ENCODE measurements around the gene RBM39. TPM values are rescaled to one million over a fixed set of nuclear protein-coding genes. Genes with fewer than 3 reads are reported as not detected.
A peak's percentile ranks its signal among the peaks of the same experiment; 100 is the strongest.

The RBM39 gene
- total and polyA plus RNA-seq, 9 of the 15 experiments (the other 6 are each of a cell fraction or from before 2014, with no cell fraction given): 143 to 319 (median 228) TPM

DNA sequence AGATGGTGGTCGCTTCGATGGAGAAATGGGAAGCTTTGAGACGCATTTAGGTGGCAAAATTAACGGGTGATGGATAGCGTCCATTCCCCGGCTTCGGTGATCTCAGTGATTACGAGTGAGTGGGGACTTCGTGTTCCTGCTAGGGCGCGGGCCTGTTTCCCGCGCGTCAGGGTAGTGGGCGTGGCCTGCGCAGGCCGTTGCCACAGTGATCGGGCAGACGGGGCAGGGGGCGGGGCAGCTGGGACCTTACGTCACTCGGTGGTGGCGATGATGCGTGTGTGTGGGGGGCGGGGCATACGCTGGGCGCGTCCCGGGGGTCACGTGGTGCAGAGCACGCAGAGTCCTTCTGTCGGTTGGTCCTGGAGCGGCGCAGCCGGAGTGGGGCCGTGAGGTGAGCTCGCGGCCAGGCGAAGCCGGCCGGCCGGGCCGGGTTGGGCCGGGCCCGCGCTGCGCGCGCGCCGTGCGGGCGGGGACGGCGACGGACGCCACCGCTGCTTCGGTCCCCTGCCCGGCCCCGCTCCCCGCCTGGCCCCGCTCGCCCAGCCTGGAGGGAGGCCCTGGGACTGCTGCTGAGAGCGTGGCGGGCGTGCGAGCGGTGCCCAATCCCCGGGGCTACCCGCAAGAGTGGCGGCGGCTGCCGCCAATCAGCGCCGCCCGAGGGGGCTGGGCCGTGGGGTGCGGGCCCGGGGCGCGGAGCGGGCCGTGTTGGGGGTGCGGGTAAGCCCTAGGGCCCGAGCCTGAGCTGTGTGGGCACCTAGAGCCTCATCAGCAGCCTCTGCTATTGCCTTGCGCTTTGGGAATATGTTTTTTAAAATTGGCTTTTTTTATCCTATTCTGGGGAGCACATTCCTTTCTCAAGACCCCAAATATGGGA is 29.9 kb upstream of the RBM39 start, which contains the start of gene PHF20 (continued):
- TF ChIP-seq, protein P1, sequence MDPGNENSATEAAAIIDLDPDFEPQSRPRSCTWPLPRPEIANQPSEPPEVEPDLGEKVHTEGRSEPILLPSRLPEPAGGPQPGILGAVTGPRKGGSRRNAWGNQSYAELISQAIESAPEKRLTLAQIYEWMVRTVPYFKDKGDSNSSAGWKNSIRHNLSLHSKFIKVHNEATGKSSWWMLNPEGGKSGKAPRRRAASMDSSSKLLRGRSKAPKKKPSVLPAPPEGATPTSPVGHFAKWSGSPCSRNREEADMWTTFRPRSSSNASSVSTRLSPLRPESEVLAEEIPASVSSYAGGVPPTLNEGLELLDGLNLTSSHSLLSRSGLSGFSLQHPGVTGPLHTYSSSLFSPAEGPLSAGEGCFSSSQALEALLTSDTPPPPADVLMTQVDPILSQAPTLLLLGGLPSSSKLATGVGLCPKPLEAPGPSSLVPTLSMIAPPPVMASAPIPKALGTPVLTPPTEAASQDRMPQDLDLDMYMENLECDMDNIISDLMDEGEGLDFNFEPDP (CRISPR knock-in tag; IDR thresholded peaks at IDR 0.05): no peak
- TF ChIP-seq, protein P2, sequence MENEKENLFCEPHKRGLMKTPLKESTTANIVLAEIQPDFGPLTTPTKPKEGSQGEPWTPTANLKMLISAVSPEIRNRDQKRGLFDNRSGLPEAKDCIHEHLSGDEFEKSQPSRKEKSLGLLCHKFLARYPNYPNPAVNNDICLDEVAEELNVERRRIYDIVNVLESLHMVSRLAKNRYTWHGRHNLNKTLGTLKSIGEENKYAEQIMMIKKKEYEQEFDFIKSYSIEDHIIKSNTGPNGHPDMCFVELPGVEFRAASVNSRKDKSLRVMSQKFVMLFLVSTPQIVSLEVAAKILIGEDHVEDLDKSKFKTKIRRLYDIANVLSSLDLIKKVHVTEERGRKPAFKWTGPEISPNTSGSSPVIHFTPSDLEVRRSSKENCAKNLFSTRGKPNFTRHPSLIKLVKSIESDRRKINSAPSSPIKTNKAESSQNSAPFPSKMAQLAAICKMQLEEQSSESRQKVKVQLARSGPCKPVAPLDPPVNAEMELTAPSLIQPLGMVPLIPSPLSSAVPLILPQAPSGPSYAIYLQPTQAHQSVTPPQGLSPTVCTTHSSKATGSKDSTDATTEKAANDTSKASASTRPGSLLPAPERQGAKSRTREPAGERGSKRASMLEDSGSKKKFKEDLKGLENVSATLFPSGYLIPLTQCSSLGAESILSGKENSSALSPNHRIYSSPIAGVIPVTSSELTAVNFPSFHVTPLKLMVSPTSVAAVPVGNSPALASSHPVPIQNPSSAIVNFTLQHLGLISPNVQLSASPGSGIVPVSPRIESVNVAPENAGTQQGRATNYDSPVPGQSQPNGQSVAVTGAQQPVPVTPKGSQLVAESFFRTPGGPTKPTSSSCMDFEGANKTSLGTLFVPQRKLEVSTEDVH (IDR thresholded peaks at IDR 0.05; ENCODE audit: low read depth, partially characterized antibody): peak; percentile 94
- TF ChIP-seq ARID4B (CRISPR knock-in tag; IDR thresholded peaks at IDR 0.05) (0 out of 2 replicates have a peak, but pooled peaks have one; percentile 29), CBFA2T3 (IDR thresholded peaks at IDR 0.05) (no peak), EHMT2 (IDR thresholded peaks at IDR 0.05) (0 out of 2 replicates have a peak, but pooled peaks have one; percentile 49), HMGN3 (IDR thresholded peaks at IDR 0.05; ENCODE audit: borderline replicate concordance, extremely low read depth, insufficient read length, low read depth, low read length) (peak; percentile 92), TCF3 (CRISPR knock-in tag; IDR thresholded peaks at IDR 0.05) (peak; percentile 33; the same call in 1 of the 2 replicates), PTRF (tag; IDR thresholded peaks at IDR 0.05) (no peak), ZFPM2 (CRISPR knock-in tag; IDR thresholded peaks at IDR 0.05) (no peak), NFATC3 (IDR thresholded peaks at IDR 0.05) (no peak)
- TF ChIP-seq, protein P3, sequence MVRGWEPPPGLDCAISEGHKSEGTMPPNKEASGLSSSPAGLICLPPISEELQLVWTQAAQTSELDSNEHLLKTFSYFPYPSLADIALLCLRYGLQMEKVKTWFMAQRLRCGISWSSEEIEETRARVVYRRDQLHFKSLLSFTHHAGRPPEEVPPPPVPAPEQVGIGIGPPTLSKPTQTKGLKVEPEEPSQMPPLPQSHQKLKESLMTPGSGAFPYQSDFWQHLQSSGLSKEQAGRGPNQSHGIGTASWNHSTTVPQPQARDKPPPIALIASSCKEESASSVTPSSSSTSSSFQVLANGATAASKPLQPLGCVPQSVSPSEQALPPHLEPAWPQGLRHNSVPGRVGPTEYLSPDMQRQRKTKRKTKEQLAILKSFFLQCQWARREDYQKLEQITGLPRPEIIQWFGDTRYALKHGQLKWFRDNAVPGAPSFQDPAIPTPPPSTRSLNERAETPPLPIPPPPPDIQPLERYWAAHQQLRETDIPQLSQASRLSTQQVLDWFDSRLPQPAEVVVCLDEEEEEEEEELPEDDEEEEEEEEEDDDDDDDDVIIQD (CRISPR knock-in tag; IDR thresholded peaks at IDR 0.05): no peak
- TF ChIP-seq, protein P4, sequence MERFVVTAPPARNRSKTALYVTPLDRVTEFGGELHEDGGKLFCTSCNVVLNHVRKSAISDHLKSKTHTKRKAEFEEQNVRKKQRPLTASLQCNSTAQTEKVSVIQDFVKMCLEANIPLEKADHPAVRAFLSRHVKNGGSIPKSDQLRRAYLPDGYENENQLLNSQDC (CRISPR knock-in tag; IDR thresholded peaks at IDR 0.05): no peak
